GM18520 (cell line): ENCODE data around the gene AOAH.

Experiments
- ATAC-seq: cut with Tn5 transposase; IDR thresholded peaks from one replicate; pipeline ENCODE4 v1.9.1; 2021; ENCODE audit not compliant: unreplicated experiment

The AOAH gene

DNA sequence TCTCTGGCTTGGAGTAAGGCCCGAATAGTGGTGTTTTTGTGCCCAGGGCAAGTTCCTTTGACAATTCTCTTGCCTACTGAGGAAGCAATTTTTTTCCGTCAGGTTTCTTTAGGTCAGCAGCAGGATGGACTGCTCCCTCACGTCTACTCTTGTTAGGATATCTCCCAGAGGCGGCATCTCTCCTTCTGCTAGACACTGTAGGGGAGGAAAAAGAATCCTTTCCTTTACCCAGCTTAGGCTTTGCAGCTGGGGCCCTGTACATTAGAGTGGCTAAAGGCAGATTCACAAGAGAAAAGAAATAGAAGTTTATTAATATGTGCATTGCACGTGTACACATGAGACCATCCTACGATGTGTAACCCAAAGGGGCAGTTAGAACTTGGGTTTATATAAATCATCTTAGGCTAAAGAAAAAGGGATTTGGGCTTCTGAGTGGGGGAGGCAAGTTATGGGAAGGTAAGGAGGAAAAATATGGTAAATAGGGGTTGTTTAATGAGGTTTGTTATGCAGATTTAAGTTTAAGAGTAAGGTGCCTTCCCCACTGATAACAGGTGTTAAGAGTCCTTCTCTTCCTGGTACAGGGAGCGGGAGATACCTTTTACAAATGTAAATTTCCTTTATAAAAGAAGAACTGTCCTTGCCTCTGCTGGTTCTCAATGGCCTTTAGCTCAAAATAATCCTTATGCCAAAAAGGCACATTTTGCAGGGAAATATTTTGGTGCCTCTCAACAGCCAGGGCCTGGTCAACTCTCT is 156.4 kb downstream of the AOAH start:
- ATAC-seq = no peak

DNA sequence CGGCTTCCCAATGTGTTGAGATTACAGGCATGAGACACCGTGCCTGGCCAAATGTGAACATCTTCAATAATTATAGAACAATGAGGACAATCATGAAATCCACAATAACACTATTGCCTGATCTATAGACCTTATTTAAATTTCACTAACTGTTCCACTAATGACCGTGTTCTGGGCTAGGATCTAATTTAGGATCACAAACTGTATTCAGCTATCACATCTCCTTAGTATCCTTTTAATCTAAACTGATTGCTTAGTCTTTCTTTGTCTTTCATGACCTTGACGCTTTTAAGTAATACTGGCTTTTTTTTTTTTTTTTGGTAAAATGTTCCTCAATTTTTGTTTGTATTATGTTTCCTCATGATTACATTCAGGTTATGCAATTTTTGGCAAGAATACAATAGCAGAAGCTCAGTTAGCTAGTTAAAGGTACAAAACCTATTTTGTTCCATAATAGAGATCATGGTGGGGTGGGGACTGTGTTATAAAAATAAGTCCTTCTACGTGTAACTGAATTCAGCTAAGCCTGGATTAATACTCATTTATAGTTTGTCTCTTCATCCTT is 158.4 kb downstream of the AOAH start:
- ATAC-seq = no peak

DNA sequence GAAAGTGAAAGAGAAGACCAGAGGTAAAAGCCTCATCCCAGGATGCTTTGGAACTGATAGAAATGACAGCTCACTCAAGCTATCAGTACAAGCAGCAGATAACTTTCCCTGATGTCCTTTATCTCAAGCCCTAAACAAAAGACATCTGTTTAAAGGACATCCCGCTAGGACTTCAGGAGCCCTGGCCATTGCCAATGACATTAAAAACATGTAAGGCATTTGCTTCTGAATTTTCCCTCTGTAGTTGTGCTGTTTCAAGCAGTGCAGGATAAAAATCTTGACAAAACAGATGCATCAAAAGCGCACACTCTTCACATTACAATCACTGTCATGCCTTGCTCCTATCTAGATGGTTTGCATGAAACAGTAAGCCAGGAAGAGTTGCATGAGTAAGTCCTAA is 159.8 kb downstream of the AOAH start:
- no peak for ATAC-seq

DNA sequence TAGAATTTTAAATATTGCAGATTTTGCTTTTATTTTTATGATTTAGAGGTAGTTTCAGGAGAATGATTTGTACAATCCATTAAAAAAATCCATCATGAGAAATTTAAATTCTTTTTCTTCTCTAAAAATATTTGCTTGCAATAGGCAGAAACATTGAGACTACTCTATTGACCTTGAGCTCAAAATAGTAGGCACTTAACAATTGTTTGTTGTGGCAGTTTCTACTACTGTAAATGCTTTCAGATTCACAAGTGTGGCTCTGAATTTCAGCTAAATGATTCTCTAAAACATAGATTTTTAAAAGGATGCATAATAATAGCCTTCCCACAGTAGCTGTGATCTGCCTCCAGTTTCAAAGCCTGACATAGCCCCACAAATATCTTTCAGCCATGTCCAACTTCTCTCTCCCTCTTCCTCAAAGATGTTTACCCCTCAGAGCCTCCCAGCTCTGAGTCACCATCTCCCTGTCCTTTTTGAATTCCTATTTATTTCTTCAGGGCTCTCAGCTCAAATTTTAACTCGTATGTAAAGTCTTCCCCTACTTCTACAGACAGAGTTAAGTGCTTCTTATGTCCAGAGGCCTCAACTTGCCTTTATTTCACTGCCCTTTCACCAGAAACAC is 160.5 kb downstream of the AOAH start:
- no peak for ATAC-seq

DNA sequence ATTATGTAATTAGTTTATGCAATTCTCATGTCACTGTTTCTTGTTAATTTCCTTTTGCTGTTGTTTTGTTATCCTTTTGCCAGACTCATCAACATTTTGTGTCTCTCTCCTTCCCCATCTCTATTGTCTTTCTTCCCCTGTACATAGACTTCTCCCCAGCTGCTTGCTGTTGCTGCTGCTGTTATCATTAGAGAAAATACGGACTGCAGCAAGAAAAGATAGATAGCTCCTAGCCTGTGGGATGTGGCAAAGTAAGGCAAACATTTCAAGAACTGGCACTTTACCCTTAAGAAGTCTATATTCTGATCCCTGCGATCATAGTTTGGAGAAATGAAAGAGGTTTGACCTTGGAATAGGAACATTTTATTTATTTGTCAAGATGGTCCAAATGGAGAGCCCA is 162.2 kb downstream of the AOAH start:
- ATAC-seq = no peak

DNA sequence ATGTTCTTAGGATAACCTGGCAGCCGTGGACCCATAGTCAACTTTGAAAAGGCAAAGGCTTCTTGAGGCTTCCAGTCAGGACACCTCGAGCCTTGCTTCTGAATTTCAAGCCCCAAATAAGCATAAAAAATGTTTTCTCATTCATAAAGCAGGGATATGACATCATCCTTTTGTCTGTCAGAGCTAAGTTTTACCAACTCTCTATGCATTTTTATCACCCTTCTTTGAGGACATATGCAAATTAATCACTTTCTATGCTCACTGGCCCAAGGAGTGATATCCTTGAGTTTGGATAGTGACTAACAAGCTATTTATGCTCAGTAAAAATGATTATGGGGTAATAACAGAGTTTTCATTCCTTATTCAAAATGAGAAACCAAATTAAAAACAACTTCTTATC is 175.3 kb downstream of the AOAH start:
- no peak for ATAC-seq

DNA sequence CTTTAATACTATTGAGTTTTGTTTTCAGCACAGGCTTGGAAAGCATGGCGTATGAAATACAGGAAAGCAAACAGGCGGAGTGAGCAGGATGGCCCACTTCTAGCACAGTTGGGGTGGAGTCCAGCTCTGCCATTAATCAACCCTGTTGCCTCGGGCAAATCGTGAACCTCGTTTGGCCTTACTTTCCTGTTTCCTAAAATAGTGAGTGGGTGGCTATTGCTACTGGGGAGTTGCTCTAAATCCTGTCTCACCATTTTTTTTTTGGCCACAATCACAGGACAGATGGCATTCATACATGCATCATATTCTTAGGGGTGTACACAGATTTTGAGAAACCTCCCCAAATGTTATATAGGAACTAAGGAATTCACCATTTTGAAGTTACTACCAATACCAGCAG is 176.9 kb downstream of the AOAH start:
- ATAC-seq = no peak

DNA sequence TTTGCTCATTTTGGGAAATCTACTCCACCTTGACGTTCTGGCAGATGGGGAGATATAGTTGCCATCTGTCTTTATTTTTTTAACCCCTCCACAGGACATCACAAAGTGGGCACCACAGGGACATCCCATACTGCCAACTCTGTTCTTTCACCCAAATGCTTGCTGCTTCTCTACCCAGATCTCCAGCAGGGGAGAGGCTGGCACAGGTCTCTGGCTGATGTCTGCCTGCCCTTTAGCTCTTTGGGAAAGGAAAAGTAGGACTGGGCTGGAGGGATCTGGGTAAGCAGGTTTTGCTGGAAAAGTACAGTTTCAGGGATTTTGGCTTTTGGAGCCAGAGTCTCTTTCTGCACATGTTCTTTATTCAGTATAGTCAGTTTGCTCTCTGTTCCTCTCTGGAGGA is 178.0 kb downstream of the AOAH start:
- ATAC-seq = no peak

DNA sequence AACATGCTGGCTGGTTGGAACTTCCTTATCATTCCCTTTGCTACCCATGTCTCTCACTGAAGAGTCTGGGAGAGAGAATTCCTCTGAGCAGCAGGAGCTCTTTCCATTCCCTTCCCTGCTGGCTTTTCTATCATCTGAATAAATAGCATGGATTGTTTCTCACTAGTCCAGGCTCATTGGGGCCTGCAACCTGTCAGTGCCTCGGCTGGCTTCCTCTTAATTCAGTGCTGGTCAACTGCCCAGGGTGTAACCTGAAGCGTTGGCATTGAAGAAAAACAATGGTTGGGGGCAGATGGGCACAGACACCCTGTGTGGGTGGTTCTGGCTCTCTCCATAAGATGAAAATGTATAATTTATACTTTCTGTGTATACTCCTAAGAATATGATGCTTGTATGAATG is 179.0 kb downstream of the AOAH start:
- ATAC-seq = no peak

DNA sequence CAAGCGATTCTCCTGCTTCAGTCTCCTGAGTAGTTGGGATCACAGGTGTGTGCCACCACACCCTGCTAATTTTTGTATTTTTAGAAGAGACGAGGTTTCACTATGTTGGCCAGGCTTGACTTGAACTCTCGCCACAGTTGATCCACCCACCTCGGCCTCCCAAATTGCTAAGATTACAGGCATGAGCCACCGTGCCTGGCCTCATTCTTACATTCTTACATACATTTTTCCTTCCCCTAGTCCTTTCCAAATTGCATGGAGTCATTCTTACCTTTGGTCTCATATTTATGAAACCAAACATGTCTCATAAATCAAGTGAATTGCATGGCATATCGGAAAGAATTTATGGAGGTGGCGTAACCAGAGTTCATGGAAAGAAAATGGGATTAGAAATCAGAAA is 186.2 kb downstream of the AOAH start:
- no peak for ATAC-seq

DNA sequence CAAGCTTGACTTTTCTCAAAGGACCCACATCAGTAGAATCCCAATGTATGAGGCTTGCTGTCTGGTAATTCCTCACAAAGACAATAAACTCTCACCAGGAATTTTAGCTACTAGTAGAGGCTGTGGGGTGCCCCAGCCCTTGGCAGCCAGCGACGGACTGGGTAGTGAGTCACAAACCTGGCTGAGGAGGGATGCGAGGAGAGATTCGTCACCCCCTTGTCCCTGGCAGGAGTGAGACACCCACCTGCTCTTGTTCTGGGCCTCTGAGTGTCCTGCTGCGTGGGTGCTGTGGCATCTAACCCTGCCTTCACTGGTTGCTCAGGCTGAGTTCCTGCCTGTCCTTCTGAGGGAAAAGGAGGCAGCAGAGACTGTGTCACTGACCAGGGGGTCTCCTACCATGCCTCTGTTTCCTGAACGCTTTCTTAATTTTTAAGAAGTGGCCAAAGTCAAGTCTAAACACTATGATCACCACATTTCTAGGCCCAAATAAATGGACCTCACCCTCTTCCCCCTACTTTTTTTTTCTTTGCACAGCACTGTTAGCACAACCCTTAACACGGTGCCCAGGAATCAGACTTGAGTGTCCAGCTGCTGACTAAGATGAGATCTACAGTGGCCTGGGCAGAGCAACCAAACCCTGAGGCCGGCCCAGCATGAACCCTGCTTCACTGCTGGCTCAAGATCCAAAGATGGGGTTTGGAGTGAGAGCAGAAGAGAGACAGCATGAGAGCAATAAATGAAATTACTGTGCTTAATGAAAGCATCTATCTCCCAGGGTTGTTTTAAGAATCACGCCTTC is 188.2 kb downstream of the AOAH start:
- no peak for ATAC-seq

DNA sequence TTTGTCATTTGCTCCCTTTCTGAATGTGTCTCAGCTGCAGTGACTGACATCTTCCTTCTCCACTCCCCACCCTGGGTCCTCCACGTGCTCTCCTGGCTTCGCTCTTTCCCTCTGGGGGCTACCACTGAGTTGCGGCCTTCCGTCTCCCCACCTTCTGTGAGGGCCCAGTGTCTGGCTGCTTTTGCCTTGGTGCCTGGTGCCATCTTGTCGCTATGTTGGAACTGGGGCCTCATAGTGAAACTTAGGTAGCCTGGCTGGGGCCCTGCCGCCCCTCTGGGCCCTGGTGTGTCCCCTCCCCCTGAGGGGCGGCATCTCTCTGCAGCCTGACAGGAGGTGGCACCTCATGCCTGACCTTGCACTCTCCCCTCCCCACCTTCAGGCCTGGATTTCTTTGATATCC is 190.6 kb downstream of the AOAH start:
- ATAC-seq = no peak

DNA sequence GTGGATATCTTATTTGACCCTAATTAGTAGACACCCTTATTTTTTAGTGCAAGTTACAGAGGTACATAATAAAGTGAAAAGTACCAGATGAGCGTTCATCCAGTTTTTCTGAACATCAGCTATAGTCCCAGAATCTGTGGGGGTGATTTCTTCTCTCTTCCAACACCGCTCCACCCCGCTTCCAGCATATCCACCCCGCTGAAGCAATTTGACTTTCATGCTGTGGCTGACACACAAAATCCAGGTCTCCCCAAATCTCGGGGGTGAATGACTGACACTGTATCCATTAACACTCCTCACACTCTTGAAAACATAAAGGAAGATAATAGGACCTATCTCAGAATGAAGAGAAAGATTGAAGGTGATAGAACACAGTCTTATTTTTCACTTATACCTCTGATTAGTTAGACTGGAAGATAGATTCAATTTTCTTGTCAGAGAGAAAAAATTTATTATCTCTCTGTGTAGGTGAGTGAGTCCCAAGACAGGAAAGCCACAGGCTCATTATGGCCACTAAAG is 191.3 kb downstream of the AOAH start:
- no peak for ATAC-seq

DNA sequence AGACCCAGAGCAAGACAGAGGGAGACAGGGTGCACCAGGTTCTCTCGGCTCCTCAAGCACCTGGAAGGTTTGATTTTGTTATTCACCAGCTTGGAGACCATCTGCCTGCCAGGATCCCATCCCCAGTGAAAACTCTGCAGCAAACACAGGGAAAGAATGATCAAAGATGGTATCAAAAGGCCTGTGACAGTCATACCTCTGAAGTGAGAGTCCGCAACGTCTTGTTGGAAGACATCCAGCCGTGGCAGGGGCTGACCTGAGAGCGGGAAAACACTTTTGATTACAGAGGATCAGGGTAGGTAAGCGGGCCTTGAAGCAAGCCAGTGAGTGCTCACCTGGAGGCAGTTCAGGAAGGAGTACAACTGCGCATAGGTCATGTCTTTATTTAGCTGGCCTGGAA is 192.3 kb downstream of the AOAH start:
- ATAC-seq = no peak

DNA sequence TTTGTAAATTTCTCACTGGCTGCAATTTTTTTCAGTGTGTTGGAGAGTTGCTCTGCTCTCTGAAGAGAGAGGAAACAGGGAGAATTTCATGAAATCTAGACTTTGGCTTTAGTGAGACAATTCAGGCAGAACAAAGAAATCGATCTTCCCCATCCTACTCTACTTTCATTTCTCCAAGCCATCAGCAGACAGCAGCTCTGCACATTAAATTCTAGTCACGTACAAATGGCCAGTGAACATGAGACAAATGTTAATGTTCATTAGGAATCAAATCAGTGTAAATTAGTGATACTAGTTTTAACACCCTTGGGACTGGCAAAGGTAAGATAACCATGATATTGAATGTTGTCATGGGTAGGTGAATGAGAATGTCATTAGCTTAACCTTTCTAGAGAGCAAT is 193.8 kb downstream of the AOAH start:
- ATAC-seq = no peak

DNA sequence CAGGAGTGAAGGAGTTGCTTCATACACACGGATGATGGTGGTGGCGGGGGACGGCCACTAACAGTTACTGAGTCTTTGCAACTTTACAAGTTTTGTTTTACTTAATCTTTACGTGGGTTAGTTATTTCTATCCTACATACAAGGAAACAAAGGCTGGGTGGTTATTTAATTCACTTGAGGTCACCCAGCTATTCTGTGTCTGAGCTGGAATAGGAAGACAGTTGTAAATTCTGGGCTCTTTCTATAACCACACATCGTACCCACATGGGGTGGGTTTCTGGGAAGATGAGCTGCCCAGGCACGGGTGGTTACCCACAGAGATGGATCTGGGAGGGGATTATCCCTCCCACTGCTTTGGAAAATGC is 196.8 kb downstream of the AOAH start:
- ATAC-seq = no peak

DNA sequence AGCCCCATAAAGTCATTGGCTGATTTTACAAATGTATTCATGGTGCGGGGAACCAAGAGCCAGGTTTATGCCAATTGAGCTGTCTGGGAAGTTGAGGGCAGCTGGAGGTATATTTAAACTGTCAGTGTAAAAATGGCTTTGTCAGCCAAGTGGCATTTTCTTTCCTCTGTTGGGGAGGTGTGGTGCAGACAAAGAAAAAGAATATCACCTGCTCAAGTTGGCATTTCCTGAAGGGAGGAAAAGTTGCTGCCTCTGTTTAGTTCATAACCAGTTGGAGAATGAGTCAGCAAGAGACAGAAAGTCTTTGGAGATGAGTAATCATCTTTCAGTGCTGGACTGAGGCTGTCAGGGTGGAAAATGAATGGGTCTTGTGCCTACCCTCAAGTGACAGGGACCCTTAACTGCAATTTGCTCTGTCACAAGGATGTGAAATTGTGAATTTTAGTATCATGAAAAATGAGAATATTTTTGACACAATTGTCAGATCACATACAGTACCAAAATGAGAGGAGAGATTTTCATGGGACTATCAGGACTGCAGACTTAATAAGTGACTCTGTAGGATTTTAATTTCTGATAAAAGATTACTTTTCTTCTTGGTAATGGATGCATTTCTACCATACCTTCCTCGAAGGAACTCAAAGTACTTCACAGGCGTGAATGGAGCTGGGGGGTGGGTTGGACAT is 197.3 kb downstream of the AOAH start:
- no peak for ATAC-seq

DNA sequence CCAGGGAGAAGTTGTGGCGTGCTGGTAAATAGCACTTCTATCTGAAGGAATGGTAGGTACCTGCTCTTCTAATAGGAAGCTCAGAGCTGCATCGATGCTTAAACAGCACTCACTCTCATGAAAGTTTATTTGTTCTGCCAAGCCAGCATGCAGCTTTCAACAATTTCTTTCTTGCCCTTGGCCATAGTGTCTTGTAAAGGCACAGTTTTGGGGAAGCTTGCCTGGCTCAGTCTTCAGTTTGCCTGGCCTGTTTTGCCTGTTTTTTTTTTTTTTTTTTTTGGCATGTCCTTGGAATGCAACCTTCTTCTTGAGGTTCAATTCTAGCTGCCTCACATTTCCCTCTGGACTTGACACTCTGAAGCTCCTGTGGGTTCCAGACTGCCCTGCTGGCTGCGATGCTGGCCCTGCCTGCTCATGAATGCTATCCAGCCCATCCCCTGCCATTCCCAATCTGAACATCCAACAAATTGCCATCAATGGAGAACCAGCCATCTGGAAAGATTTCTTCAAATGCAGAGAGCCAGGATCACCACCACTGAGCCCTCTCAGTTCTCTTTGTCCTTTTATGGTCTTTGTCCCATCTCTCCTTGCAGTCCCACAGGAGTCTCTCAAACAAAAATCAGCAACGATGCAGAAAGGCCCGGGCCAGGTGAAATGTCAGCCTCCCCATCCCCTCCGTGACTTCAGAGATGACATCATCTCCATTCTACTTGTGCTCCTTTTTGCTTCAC is 200.8 kb downstream of the AOAH start:
- ATAC-seq = no peak

DNA sequence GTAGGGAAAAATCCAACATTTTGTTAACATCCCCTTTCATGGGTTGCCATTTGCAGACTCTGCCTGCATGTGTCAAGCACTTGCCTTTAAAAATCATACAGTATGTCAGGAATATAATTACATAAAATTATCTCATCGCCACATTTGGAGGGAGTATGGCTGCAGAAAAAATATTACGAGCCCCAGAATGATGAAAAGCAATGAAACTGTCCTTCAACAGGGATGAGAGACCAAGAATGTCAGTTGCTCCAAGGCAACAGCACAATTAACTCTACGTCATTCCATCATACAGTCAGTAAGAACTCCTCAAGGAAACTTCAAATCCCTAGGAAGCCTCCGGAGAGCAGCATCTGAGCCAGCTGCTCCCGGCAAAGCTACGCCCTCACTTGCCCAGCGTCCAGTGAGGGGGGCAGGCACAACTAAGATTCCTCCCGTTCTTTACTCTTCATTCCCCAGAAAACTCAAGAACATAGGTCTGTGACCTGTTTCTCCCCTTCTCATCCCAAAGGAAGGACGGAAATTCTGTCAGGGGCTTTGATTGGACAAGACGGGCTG is 201.8 kb downstream of the AOAH start:
- no peak for ATAC-seq

DNA sequence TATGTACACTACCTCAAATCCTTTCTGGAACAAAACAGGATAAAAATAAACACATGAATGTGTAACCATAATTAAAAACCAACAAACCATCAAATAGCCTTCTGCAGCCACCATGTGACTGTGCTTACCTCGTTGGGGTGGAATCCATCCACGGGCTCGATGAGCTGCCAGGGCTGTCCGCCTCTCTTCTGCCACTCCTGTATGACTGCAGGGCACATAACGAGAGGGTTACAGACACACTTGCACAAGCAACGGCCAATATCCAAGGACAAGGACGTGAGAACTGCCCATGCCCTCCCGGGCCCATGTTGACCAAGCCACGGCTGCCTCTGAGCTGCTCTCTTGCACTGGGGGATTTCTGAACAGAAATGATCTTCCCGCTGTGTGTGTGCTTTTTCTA is 202.4 kb downstream of the AOAH start:
- no peak for ATAC-seq
